Gastroesophageal sphincter (tissue), 4 donors: ENCODE data around the gene ARMCX5. TPM values are rescaled to one million over a fixed set of nuclear protein-coding genes. Genes with fewer than 3 reads are reported as not detected.
A peak's percentile ranks its signal among the peaks of the same experiment; 100 is the strongest.

Source experiments
- ATAC-seq: fragments of 150-250 bp; one replicate; pipeline ENCODE4 v1.9.1; 2016; ENCODE audit warnings: mild to moderate bottlenecking, moderate library complexity
- H3K27ac ChIP-seq, 4 donors: fragments of 200-600 bp; sonication (generic) in 3 of 4; 1 replicate in 3 of 4; 2 replicates in 1 of 4; pipeline ENCODE4 v1.5.1; 2016 to 2019
- H3K27me3 ChIP-seq: fragments of 200-600 bp; sonication (generic); one replicate; pipeline ENCODE4 v1.5.1; 2019
- H3K36me3 ChIP-seq, 2 donors: fragments of 200-600 bp; sonication (generic); one replicate each; pipeline ENCODE4 v1.5.1; 2019; ENCODE audit warnings: control low read depth in 1 of 2
- H3K4me1 ChIP-seq, 3 donors: fragments of 200-600 bp; sonication (generic); 1 replicate in 2 of 3; 2 replicates in 1 of 3; pipeline ENCODE4 v1.5.1; 2016 to 2019; ENCODE audit warnings: control low read depth in 2 of 3
- H3K4me3 ChIP-seq, 2 donors: fragments of 200-600 bp; sonication (generic); one replicate each; pipeline ENCODE4 v1.5.1; 2019; ENCODE audit warnings: mild to moderate bottlenecking in 1 of 2, moderate library complexity in 1 of 2
- H3K9me3 ChIP-seq, 3 donors: fragments of 200-600 bp; sonication (generic); one replicate each; pipeline ENCODE4 v1.5.1; 2017 to 2019; ENCODE audit warnings: control low read depth in 2 of 3
- CTCF ChIP-seq, 4 experiments: fragments of 200-600 bp in 2 of 4; fragments of 450-650 bp in 2 of 4; sonication (generic) in 1 of 4; IDR thresholded peaks; one replicate each; pipeline ENCODE4 v1.5.1; 2017 to 2019; ENCODE audit warnings: antibody characterized with exemption in 4 of 4, mild to moderate bottlenecking in 2 of 4, moderate library complexity in 2 of 4
- EP300 ChIP-seq: sonication (generic); formaldehyde crosslinking; IDR thresholded peaks from one replicate; pipeline ENCODE4 v1.6.1; 2017; ENCODE audit warnings: antibody characterized with exemption, mild to moderate bottlenecking
- POLR2A ChIP-seq, 2 donors: fragments of 450-650 bp; IDR thresholded peaks; one replicate each; pipeline ENCODE4 v1.6.1; 2017; ENCODE audit warnings: antibody characterized with exemption in 2 of 2, mild to moderate bottlenecking in 2 of 2, moderate library complexity in 1 of 2
- POLR2AphosphoS5 ChIP-seq: sonication (generic); formaldehyde crosslinking; IDR thresholded peaks from one replicate; pipeline ENCODE4 v1.6.1; 2017; ENCODE audit warnings: antibody characterized with exemption
- WGBS, 2 donors: methylation state at CpG; one replicate each; pipeline ENCODE4 v1.1.5; 2018; ENCODE audit warnings: low coverage in 1 of 2; 5-methylcytosine and 5-hydroxymethylcytosine counted together
- total RNA-seq, 4 donors: library from RNA; depleted of rRNA; stranded (reverse); fragments of >200 nt; gene quantifications; one replicate each; pipeline ENCODE4 v1.1.0, GENCODE V29; 2016

The ARMCX5 gene
- total RNA-seq, 4 donors from 2014 or later: 4.6 to 16.4 (median 10.7) TPM

DNA sequence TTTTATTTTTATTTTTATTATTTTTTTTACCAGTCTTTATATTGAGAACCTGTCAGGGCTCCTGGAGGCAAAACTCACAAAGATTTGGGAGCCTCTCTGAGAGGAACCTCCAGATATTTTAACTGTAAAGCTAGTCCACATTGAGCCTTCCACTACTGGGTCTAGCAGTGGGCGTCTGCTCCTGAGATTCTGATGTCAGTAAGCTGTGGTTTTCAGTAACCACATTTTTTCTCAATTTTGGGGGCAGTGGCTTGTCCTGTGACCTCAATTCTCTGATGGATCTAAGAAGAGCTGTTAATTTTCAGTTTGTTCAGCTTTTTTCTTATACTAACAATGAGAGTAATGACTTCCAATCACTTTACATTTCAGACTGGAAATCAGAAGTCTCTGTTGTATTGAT is 28.3 kb downstream of the ARMCX5 start:
- no peak for ATAC-seq
- Histone ChIP-seq H3K9me3 (no peaks in the 10 kb centered on the region), H3K27me3 (no peaks in the 10 kb centered on the region), H3K4me3 (no peak overlapping the region), H3K4me1 (peaks cover 0 to 6% (median 0%) of the 10 kb centered on the region in 3 donors), H3K27ac (no peak overlapping the region), H3K36me3 (no peaks in the 10 kb centered on the region)
- 57 to 83% methylated on average over 1 of the region's 1 CpG for WGBS, 2 donors
- TF ChIP-seq POLR2A (IDR thresholded peaks at IDR 0.05): no peak

DNA sequence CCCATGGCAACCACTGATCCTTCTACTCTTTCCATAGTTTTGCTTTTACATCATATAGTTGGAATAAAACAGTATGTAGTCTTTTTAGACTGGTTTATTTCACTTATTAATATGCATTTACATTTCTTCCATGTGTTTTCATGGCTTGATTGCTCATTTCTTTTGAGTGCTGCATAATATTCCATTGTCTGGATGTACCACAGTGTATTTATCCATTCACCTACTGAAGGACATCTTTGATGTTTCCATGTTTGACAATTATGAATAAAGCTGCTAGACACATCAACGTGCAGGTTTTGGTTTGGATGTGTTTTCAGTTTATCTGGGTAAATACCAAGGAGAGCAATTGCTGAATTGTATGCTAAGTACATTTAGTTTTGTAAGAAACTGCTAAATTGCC is 38.2 kb downstream of the ARMCX5 start:
- TF ChIP-seq EP300: no peak
- no peak for TF ChIP-seq CTCF (IDR thresholded peaks at IDR 0.05)
- no peak for TF ChIP-seq POLR2A (IDR thresholded peaks at IDR 0.05)
- TF ChIP-seq POLR2AphosphoS5: no peak
- Histone ChIP-seq H3K36me3 (peaks cover 0 to 6% of the 10 kb centered on the region in 2 donors), H3K4me1 (no peaks in the 10 kb centered on the region), H3K9me3 (no peaks in the 10 kb centered on the region), H3K27ac (no peak overlapping the region), H3K4me3 (no peak overlapping the region), H3K27me3 (no peaks in the 10 kb centered on the region)
- WGBS, 2 donors: 86 to 100% methylated on average over 1 of the region's 1 CpG
- ATAC-seq: no peak

DNA sequence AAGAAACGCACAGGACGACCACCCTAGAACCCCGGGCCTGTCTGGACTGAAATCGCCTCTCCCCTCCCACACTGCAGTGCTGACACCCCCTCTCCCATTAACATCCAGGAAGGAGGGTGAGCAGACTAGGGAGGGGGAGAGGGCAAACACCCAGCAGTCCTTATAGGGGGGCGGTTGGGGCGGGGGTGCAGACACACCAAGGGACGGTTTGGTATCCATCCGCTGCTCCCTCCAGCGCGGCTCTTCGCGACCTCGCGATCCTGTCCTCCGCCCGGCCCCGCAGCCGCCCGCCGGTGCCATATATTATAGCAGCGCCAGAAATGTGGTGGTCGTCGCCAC is 51.6 kb downstream of the ARMCX5 start:
- Histone ChIP-seq H3K4me1 (peaks cover 0 to 23% (median 0%) of the 10 kb centered on the region in 3 donors), H3K36me3 (no peaks in the 10 kb centered on the region), H3K27me3 (no peaks in the 10 kb centered on the region), H3K27ac (peak overlapping the region; percentile 78 to 87 (median 86)), H3K9me3 (no peaks in the 10 kb centered on the region), H3K4me3 (peak overlapping the region; percentile 74 to 98)
- no CpG with 5 or more reads among the region's 23 CpGs for WGBS, 2 donors
- peak; percentile 34 for ATAC-seq
- TF ChIP-seq POLR2AphosphoS5: no peak
- no peak for TF ChIP-seq POLR2A (IDR thresholded peaks at IDR 0.05)
- TF ChIP-seq CTCF (IDR thresholded peaks at IDR 0.05): no peak
- no peak for TF ChIP-seq EP300

GRCh38 chrX:102651242-102652011 is 52.1 kb downstream of the ARMCX5 start, which contains the start of gene GPRASP1:
TSS of gene GPRASP1 (plus strand) at chrX:102651483. CDS start at chrX:102653914, 2,431 bp downstream.
- H3K36me3 ChIP-seq: no peaks in the 10 kb centered on the region
- no peaks in the 10 kb centered on the region for H3K27me3 ChIP-seq
- TF ChIP-seq POLR2A (IDR thresholded peaks at IDR 0.05): peak in 1 of 2 donors; percentile 32
- no peak for TF ChIP-seq CTCF (IDR thresholded peaks at IDR 0.05)
- no peak for TF ChIP-seq EP300
- peak; percentile 79 for TF ChIP-seq POLR2AphosphoS5
- H3K9me3 ChIP-seq: no peaks in the 10 kb centered on the region
- peak within 1 kb of the TSS; percentile 78 to 87 (median 86) for H3K27ac ChIP-seq
- H3K4me1 ChIP-seq: peaks cover 0 to 23% (median 0%) of the 10 kb centered on the region in 3 donors
- ATAC-seq: peak; percentile 74
- H3K4me3 ChIP-seq: peak within 1 kb of the TSS; percentile 74 to 98
- WGBS, 2 donors: 53% methylated on average over 3 of the region's 61 CpGs; no CpG with 5 or more reads in 1 of the 2 donors

- peaks cover 0 to 23% (median 0%) of the 10 kb centered on the region in 3 donors for H3K4me1 ChIP-seq
- TF ChIP-seq POLR2A (IDR thresholded peaks at IDR 0.05) (no peak), CTCF (IDR thresholded peaks at IDR 0.05) (peak; percentile 47 to 67 (median 61)), POLR2AphosphoS5 (peak; percentile 6)
- 30 to 34% methylated on average over 4 to 10 of the region's 22 CpGs for WGBS, 2 donors
- H3K36me3 ChIP-seq: no peaks in the 10 kb centered on the region
- ATAC-seq: peak; percentile 69
- H3K4me3 ChIP-seq: peak overlapping the region; percentile 74 to 98
- H3K27ac ChIP-seq: peak overlapping the region; percentile 78 to 87 (median 86)
- H3K27me3 ChIP-seq: no peaks in the 10 kb centered on the region
- H3K9me3 ChIP-seq: no peaks in the 10 kb centered on the region
Observed at GRCh38 chrX:102652031-102652688, 52.8 kb downstream of the ARMCX5 start.

Other genes with a start within 250 kb of the ARMCX5 start
- gene NXF2B, start 159.5 kb upstream of the ARMCX5 start, total RNA-seq: not detected
- gene TCP11X2, start 127.7 kb upstream of the ARMCX5 start, total RNA-seq: not detected
- gene TMSB15A, start 82.8 kb upstream of the ARMCX5 start, total RNA-seq: 1 to 10 TPM in 1 of 4 donors, not detected in 3; 2.0 TPM
- gene GPRASP1, start 52.0 kb downstream of the ARMCX5 start, total RNA-seq: 10 to 100 TPM; 10.8 to 33.8 (median 22.0) TPM
- gene GPRASP2, start 112.9 kb downstream of the ARMCX5 start, total RNA-seq: 10 to 100 TPM; 12.6 to 14.3 (median 13.4) TPM
- gene GPRASP3, start 121.2 kb downstream of the ARMCX5 start, total RNA-seq: 1 to 10 TPM; 4.8 to 5.9 (median 5.0) TPM